PC-9 (cell line): ENCODE results near the gene PTBP2. TPM values are rescaled to one million over a fixed set of nuclear protein-coding genes. Genes with fewer than 3 reads are reported as not detected.

ENCODE experiments used
- BruUV-seq: library from RNA; stranded (reverse); fragments of 400-500 nt; replicated peaks from 2 replicates; lab custom pipeline; 2021; lab: Mats Ljungman, UMichigan
- CTCF ChIA-PET: fragments of 300-600 bp; sonication (Branson Sonifier 250); formaldehyde crosslinking; loops from one replicate; lab custom pipeline; 2022; ENCODE audit warnings: antibody characterized with exemption; lab: Charles Lee
- POLR2A ChIA-PET: fragments of 300-600 bp; sonication (Branson Sonifier 250); formaldehyde crosslinking; loops from one replicate; lab custom pipeline; 2022; ENCODE audit warnings: antibody characterized with exemption; ENCODE audit not compliant: unreplicated experiment; lab: Charles Lee
- DNase-seq, 2 experiments: peaks; one replicate each; pipeline versions ENCODE4 v3.0.0 to v3.0.0-alpha.2; 2015 to 2022; ENCODE audit warnings: mixed read lengths in 1 of 2
- H2AFZ ChIP-seq: fragments of 200-600 bp; sonication (generic); 2 replicates; pipeline ENCODE4 v1.8.1; 2017; ENCODE audit warnings: antibody characterized with exemption
- H3F3A ChIP-seq: fragments of 200-600 bp; sonication (generic); 2 replicates; pipeline ENCODE4 v1.8.1; 2017; ENCODE audit warnings: antibody characterized with exemption, mild to moderate bottlenecking, low read depth; ENCODE audit not compliant: insufficient read depth
- H3K27ac ChIP-seq: fragments of 200-600 bp; sonication (generic); 2 replicates; pipeline ENCODE4 v1.6.1; 2016; ENCODE audit warnings: mixed run types
- H3K27me3 ChIP-seq: fragments of 200-600 bp; sonication (generic); 2 replicates; pipeline ENCODE4 v1.6.1; 2016; ENCODE audit warnings: low read depth, mixed run types; ENCODE audit not compliant: insufficient read depth
- H3K36me3 ChIP-seq: fragments of 200-600 bp; sonication (generic); 2 replicates; pipeline ENCODE4 v1.6.1; 2016; ENCODE audit warnings: low read depth, mixed run types
- H3K4me1 ChIP-seq: fragments of 200-600 bp; sonication (generic); replicated peaks from 2 replicates; pipeline ENCODE4 v1.6.1; 2016; ENCODE audit warnings: mixed run types; ENCODE audit not compliant: insufficient read depth
- H3K4me2 ChIP-seq: fragments of 200-600 bp; sonication (generic); 2 replicates; pipeline ENCODE4 v1.6.1; 2017; ENCODE audit warnings: mixed run types
- H3K4me3 ChIP-seq: fragments of 200-600 bp; sonication (generic); 2 replicates; pipeline ENCODE4 v1.6.1; 2016; ENCODE audit warnings: mixed run types
- H3K79me2 ChIP-seq: fragments of 200-600 bp; sonication (generic); 2 replicates; pipeline ENCODE4 v1.6.1; 2017; ENCODE audit warnings: low read depth, mixed run types
- H3K9me2 ChIP-seq: fragments of 200-600 bp; sonication (generic); 2 replicates; pipeline ENCODE4 v1.8.1; 2017; ENCODE audit warnings: mild to moderate bottlenecking; ENCODE audit not compliant: insufficient read depth
- H3K9me3 ChIP-seq: fragments of 200-600 bp; sonication (generic); 2 replicates; pipeline ENCODE4 v1.8.1; 2016; ENCODE audit warnings: low read depth; ENCODE audit not compliant: insufficient read depth
- H4K20me1 ChIP-seq: fragments of 200-600 bp; sonication (generic); 2 replicates; pipeline ENCODE4 v1.8.1; 2017; ENCODE audit not compliant: insufficient read depth
- CTCF ChIP-seq: fragments of 200-600 bp; sonication (generic); conservative IDR thresholded peaks from 2 replicates; pipeline ENCODE4 v1.6.1; 2017; ENCODE audit warnings: mixed run types, antibody characterized with exemption, mild to moderate bottlenecking, moderate library complexity
- EZH2 ChIP-seq: fragments of 200-600 bp; sonication (generic); IDR thresholded peaks from 2 replicates; pipeline ENCODE4 v1.8.0; 2017; ENCODE audit warnings: antibody characterized with exemption, low read depth
- intact Hi-C: fragments of 100-400 bp; cut with micrococcal nuclease; formaldehyde crosslinking; loops from one replicate; pipeline ENCODE4 v1.10.0; 2022; ENCODE audit not compliant: unreplicated experiment
- total RNA-seq: library from RNA; stranded (reverse); gene quantifications from 2 replicates; pipeline ENCODE4 v1.2.3, GENCODE V29; 2021

Gene PTBP2
- total RNA-seq, 1 experiment from 2014 or later: 14.0 TPM

DNA sequence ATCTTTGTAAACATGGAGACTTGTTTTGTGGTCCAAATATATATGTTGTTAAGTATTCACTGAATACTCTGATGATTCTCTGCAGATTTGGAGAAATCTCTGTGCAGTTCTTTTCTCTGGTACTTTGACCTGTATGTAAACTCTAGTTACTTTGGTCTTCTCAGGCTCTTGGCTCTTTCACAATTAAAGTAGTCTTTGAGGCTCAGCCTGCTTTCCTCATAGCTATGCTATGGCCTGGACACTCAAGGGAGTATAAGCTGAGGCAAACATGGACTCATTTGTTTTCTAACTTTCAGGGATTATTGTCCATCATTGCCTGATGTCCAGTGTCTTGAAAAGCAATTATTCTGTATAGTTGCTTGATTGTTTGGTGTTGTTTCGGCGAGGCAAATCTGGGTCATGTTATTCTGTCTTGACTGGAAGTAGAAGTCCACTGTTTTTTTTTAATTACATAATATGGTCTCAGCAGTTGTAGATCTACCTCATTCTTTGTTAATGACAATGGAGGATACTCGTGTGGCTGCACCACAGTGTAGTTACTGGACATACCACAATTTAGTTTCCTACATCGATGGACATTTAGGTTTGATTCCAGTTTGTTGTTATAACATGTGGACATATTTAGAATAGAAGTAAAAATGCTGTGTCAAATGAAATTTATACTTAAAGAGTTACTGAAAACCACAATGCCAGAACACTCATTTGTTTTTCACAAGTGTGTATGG, 9.2 kb downstream of the PTBP2 start:
- Histone ChIP-seq H3K4me2 (no peak overlapping the region), H4K20me1 (peaks cover 40% of the 10 kb centered on the region), H3K27ac (no peak overlapping the region), H3K36me3 (peaks cover 63% of the 10 kb centered on the region), H3K4me3 (no peak overlapping the region), H3K4me1 (no peaks in the 10 kb centered on the region), H3K9me2 (no peaks in the 10 kb centered on the region), H3K9me3 (no peaks in the 10 kb centered on the region), H2AFZ (no peak overlapping the region), H3K27me3 (no peaks in the 10 kb centered on the region), H3K79me2 (peaks cover 90% of the 10 kb centered on the region), H3F3A (no peaks in the 10 kb centered on the region; the same call in 1 of the 2 replicates)
- ChIA-PET POLR2A (no interaction called here), CTCF (no interaction called here)
- intact Hi-C loops: no loop called here
- TF ChIP-seq EZH2 (no peak), CTCF (no peak)
- DNase-seq: no peak
- no TSS peak for BruUV-seq

- H3K27ac ChIP-seq: no peak overlapping the region
- no peaks in the 10 kb centered on the region for H3K9me2 ChIP-seq
- TF ChIP-seq EZH2: no peak
- TF ChIP-seq CTCF: no peak
- no peak overlapping the region for H3K4me3 ChIP-seq
- no peaks in the 10 kb centered on the region for H3F3A ChIP-seq
- DNase-seq: no peak
- H2AFZ ChIP-seq: no peak overlapping the region
- peaks cover 6% of the 10 kb centered on the region; the same call in 1 of the 2 replicates for H3K36me3 ChIP-seq
- POLR2A ChIA-PET: interaction anchor here (0.7 kb wide), 1 partner anchor 14 kb away, joined by 4 read pairs; no protein-coding TSS in a partner anchor
- no peaks in the 10 kb centered on the region for H3K9me3 ChIP-seq
- intact Hi-C loops: no loop called here
- H3K79me2 ChIP-seq: peaks cover 93% of the 10 kb centered on the region
- no peaks in the 10 kb centered on the region for H3K27me3 ChIP-seq
- H3K4me2 ChIP-seq: no peak overlapping the region
- CTCF ChIA-PET: no interaction called here
- H3K4me1 ChIP-seq: no peaks in the 10 kb centered on the region
- H4K20me1 ChIP-seq: peaks cover 53% of the 10 kb centered on the region
- BruUV-seq: no TSS peak
These were observed 19.8 kb downstream of the PTBP2 start for GRCh38 chr1:96741335-96741734.

GRCh38 chr1:96746440-96747420, 25.1 kb downstream of the PTBP2 start:
- Histone ChIP-seq H3K4me3 (no peak overlapping the region), H3K27me3 (no peaks in the 10 kb centered on the region), H3K9me2 (no peaks in the 10 kb centered on the region; the same call in 1 of the 2 replicates), H3K79me2 (peaks cover 84% of the 10 kb centered on the region), H3K4me2 (no peak overlapping the region), H2AFZ (no peak overlapping the region), H3K9me3 (no peaks in the 10 kb centered on the region), H3K27ac (no peak overlapping the region), H3K4me1 (no peaks in the 10 kb centered on the region), H3K36me3 (peaks cover 8% of the 10 kb centered on the region; the same call in 1 of the 2 replicates), H4K20me1 (peaks cover 48% of the 10 kb centered on the region), H3F3A (no peaks in the 10 kb centered on the region)
- CTCF ChIA-PET: interaction anchor here (0.6 kb wide), 1 partner anchor 19 kb away, joined by 3 read pairs; no protein-coding TSS in a partner anchor
- no peak for DNase-seq
- no TSS peak for BruUV-seq
- intact Hi-C loops: no loop called here
- POLR2A ChIA-PET: no interaction called here
- TF ChIP-seq CTCF (no peak), EZH2 (no peak)
